Stimulated activated CD4-positive, alpha-beta T cell treated with anti-CD3 and anti-CD28 coated beads, Interleukin-2, amount 100 ng/mL, for 24 hours (primary cell): ENCODE results near the gene OGFR.
"Not testable (repeated sequence)": the region's sequence is repeated elsewhere in the genome, so short reads cannot be mapped to it uniquely, and the experiment has no call there.

Experiments
- DNase-seq, 2 donors: peaks; one replicate each; pipeline ENCODE4 v3.0.0-alpha.2; 2020

OGFR gene

DNA sequence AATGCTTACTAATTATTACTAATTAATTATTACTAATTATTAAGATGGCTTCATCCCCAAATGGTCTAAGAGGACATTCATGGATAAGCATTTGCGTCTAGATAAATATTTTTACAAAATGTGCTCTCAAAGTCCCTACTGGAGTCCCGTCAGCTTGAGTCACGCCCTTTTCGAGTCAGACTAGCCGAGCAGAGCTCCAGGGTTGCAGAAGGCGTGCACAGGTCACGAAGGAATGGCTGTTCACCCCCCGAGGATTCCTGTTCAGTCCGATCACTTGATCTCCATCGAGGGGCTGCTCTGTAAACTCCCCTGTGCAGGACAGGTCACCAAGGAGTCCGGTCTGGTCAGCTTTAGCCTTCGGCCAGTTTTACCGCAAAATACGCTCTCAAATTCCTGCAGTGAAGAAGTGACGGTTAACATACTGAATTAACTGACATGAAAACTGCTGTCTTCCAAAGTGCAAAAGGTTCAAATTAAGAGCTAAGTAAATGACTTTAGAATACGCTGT, 37.1 kb downstream of the OGFR start:
- no peak for DNase-seq

DNA sequence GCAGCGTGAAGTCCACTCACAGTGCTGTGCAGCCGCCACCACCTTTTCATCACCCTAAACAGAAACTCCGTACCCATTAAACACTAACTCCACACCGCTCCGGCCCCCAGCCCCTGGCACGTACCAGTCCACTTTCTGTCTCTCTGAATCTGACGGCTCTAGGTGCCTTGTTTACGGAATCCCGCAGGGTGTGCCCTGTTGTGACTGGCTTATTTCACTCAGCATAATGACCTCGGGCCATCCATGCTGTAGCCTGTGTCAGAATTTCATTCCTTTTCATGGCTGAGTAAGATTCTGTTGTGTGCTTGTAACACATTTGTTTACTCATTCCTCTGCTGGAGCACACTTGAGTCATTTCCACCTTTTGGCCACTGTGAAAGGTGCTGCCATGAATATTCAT, 39.0 kb downstream of the OGFR start:
- DNase-seq, result no peak

DNA sequence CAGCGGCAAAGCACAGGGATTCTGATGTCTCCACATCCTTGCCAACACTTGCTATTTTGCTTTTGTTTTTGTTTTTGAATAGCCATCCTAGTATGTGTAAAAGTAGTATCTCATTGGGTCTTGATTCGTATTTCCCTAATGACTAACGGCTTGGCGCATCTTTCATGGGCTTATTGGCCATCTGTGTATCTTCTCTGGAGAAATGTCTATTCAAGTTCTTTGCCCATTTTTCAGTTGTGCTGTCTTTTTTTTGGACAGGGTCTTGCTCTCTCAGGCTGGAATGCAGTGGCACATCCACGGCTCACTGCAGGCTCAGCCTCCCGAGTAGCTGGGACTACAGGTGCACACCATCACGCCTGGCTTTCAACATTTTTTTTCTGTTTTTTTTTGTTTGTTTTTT, 39.5 kb downstream of the OGFR start:
- no peak for DNase-seq

GRCh38 chr20:62845416-62846160, 41.0 kb downstream of the OGFR start:
- DNase-seq, result no peak

GRCh38 chr20:62846166-62846890, 41.7 kb downstream of the OGFR start:
- DNase-seq, result no peak

GRCh38 chr20:62848917-62849316, 44.3 kb downstream of the OGFR start:
- not testable (repeated sequence) for DNase-seq

GRCh38 chr20:62849431-62849830, 44.8 kb downstream of the OGFR start:
- DNase-seq, result no peak

DNA sequence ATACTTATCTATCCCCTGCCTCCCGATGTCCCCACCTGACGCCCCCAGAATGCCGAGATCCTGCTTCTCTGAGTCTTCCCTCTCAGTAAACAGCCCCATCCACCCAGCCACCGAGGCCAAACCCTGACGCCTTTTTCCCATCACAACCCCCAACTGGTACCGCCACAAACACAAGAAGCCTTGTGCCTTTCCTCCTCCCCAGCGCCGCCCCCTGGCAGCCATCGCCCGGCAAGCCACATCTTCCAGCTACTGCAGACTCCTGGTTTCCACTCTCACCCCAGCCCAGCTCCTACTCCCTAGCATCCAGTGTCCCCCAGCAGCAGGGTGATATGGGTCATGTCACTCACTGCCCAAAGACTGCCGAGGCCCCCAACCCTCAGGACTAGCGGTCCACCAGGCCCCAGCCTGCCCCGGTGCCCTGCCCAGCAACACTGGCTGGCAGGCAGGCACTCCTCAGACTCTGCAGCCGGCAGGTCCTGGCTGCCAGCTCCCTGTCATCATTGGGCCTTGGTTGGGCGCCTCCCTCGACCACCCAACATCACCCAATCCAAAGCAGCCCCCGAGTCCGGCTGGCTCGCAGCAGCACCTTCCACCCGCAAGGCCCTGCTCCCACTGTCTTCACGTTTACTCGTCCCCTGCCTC, 45.8 kb downstream of the OGFR start:
- no peak for DNase-seq

- no peak for DNase-seq
Observed at GRCh38 chr20:62852196-62852595, 47.6 kb downstream of the OGFR start.

- DNase-seq, result no peak
Observed at GRCh38 chr20:62852841-62853240, 48.2 kb downstream of the OGFR start.

GRCh38 chr20:62853304-62853703, 48.7 kb downstream of the OGFR start:
- not testable (repeated sequence) for DNase-seq

DNA sequence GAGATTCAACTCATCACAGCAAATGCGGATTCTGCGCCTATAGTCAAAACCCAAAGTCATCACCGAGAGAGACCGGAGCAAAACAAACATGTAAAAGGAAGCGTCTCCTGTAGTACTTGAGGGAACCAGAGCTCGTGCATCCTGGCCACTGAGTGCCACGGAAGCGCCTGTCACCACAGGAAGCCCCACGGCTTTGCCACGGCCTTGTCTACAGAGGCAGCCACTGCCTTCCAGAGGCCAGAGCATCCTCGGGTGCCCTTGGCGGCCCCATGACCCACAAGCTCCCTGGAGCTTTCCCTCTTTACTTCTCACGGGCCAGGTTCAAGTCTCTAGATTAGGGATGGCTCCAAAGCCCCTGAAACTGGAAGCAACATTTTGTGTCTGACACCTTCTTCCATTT, 49.5 kb downstream of the OGFR start:
- no peak for DNase-seq

DNA sequence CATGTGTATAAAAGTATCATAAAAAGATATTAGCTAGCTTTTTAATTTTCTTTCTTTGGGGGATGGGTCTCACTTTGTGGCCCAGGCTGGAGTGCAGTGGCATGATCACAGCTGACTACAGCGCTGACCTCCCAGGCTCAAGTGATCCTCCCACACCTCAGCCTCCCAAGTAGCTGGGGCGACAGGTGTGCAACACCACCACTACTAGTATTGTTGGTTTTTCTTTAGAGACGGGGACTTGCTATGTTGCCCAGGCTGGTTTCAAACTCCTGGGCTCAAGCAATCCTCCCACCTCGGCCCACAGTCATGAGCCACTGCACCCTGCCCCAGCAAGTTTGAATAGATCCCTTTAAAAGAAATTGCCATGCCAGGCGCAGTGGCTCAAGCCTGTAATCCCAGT, 50.5 kb downstream of the OGFR start:
- DNase-seq, result no peak

- no peak for DNase-seq
Observed at GRCh38 chr20:62856931-62857619, 52.4 kb downstream of the OGFR start.

- DNase-seq, result no peak
Observed at GRCh38 chr20:62858058-62858830, 53.6 kb downstream of the OGFR start.

DNA sequence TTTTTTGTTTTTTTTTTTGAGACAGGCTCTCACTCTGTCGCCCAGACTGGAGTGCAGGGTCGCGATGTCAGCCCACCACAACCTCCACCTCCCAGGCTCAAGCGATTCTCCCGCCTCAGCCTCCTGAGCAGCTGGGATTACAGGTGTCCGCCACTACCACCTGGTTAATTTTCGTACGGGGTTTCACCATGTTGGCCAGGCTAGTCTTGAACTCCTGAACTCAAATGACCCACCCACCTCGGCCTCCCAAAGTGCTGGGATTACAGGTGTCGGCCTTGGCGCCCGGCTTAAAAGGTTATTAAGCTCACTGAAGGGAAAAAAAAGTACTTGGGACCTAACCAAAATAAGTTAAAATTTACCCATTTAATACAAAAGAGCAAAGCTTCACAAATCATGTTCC, 55.1 kb downstream of the OGFR start:
- no peak for DNase-seq

- DNase-seq, result no peak
Observed at GRCh38 chr20:62860391-62860923, 55.8 kb downstream of the OGFR start.

- DNase-seq, result peak; percentile 34 to 42
Observed at GRCh38 chr20:62860924-62861691, 56.5 kb downstream of the OGFR start.

DNA sequence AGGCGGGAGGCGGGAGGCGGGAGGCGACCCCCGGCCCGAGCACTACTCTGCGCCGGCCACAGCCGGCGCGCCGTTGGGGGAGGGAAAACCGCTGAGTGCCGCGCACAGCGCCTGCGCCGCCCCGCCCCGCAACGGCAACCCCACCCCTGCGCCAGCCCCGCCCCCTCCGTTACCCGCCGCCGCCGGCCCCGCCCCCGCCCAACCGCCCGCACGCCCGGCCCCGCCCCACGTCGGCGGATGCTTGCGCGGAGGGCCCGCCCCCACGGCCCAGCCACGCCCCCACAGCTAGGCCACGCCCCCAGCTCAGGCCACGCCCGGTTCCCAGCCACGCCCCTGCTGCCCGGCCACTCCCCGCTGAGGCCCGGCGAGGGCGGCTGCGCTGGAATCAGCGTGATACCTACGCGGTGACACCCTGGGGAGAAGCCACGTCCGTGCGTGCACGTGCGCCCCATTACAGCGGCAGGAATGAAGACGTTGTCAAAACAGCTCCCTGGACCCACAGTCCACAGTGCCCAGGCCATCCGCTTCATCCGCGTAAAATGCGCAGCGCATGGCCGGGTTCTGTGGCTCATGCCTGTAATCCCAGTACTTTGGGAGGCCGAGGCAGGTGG, 57.2 kb downstream of the OGFR start, which contains the start of gene TCFL5:
TCFL5 (minus strand) TSS at position 97 of the 611 bp plus-strand sequence. CDS start 152 bp downstream, outside the sequence.
- DNase-seq, result peak; percentile 91 to 93
